Naive B cell (primary cell): Measurements from ENCODE around the gene PLK5. TPM values are rescaled to one million over a fixed set of nuclear protein-coding genes. Genes with fewer than 3 reads are reported as not detected.

Experiments used
- ATAC-seq, 2 donors: fragments of 150-1000 bp; cut with Tn5 transposase; 2 replicates each; pipeline ENCODE4 v1.10.0; 2021; ENCODE audit warnings: low read depth in 2 of 2, mild to moderate bottlenecking in 2 of 2, moderate library complexity in 2 of 2
- DNase-seq: peaks from one replicate; pipeline ENCODE4 v3.0.0; 2022
- H3K27ac Mint-ChIP-seq, 6 donors: one replicate each; pipeline ENCODE4 v1.8.0; 2020 to 2022; ENCODE audit warnings: mild to moderate bottlenecking in 6 of 6, mixed read lengths in 6 of 6, moderate library complexity in 5 of 6, inconsistent platforms in 2 of 6
- H3K27me3 Mint-ChIP-seq, 3 donors: one replicate each; pipeline ENCODE4 v1.8.0; 2021 to 2022; ENCODE audit warnings: mixed read lengths in 3 of 3, mild to moderate bottlenecking in 1 of 3
- H3K36me3 Mint-ChIP-seq, 2 donors: one replicate each; pipeline ENCODE4 v1.8.0; 2020 to 2022; ENCODE audit warnings: mixed read lengths in 2 of 2, inconsistent platforms in 1 of 2, mild to moderate bottlenecking in 1 of 2
- H3K4me1 Mint-ChIP-seq, 3 donors: one replicate each; pipeline ENCODE4 v1.8.0; 2020 to 2022; ENCODE audit warnings: mixed read lengths in 3 of 3, inconsistent platforms in 1 of 3, mild to moderate bottlenecking in 1 of 3, moderate library complexity in 1 of 3
- H3K4me3 Mint-ChIP-seq, 8 donors: one replicate each; pipeline ENCODE4 v1.8.0; 2020 to 2022; ENCODE audit warnings: mild to moderate bottlenecking in 8 of 8, mixed read lengths in 8 of 8, moderate library complexity in 8 of 8, inconsistent platforms in 2 of 8
- H3K9me3 Mint-ChIP-seq, 7 donors: one replicate each; pipeline ENCODE4 v1.8.0; 2020 to 2022; ENCODE audit warnings: mixed read lengths in 7 of 7, mild to moderate bottlenecking in 5 of 7, inconsistent platforms in 2 of 7, moderate library complexity in 1 of 7
- polyA plus RNA-seq, 6 donors: library from polyadenylated mRNA; unstranded; fragments of 300-500 nt; fragmentation: Illumina TruSeq; gene quantifications; one replicate each; pipeline ENCODE4 v1.2.3, GENCODE V29; 2021; ENCODE audit warnings: low read depth in 6 of 6

Gene PLK5
- polyA plus RNA-seq, 6 donors from 2014 or later, result not detected

- Mint-ChIP-seq H3K9me3 (peaks cover 0 to 1% (median 0%) of the 10 kb centered on the region in 7 donors), H3K27ac (no peak overlapping the region), H3K4me3 (no peak overlapping the region), H3K4me1 (peaks cover 4 to 6% (median 4%) of the 10 kb centered on the region in 3 donors), H3K27me3 (peaks cover 3 to 26% (median 24%) of the 10 kb centered on the region in 3 donors), H3K36me3 (no peaks in the 10 kb centered on the region)
- no peak for ATAC-seq
- no peak for DNase-seq
Observed at GRCh38 chr19:1549332-1549945, 25.6 kb downstream of the PLK5 start.

GRCh38 chr19:1551068-1552040 lies 27.5 kb downstream of the PLK5 start:
- Mint-ChIP-seq H3K27me3 (peaks cover 3 to 19% (median 15%) of the 10 kb centered on the region in 3 donors), H3K27ac (no peak overlapping the region), H3K9me3 (no peaks in the 10 kb centered on the region), H3K4me1 (peaks cover under 1 to 1% (median under 1%) of the 10 kb centered on the region in 3 donors), H3K4me3 (no peak overlapping the region), H3K36me3 (no peaks in the 10 kb centered on the region)
- no peak for DNase-seq
- no peak for ATAC-seq

- no peak overlapping the region for H3K27ac Mint-ChIP-seq
- no peak for ATAC-seq
- no peak overlapping the region for H3K4me3 Mint-ChIP-seq
Observed at GRCh38 chr19:1553415-1553814, 29.5 kb downstream of the PLK5 start.

GRCh38 chr19:1554968-1555367 lies 31.1 kb downstream of the PLK5 start:
- H3K36me3 Mint-ChIP-seq, result no peaks in the 10 kb centered on the region
- ATAC-seq (no peak), DNase-seq (no peak)
- H3K4me1 Mint-ChIP-seq, result no peaks in the 10 kb centered on the region
- H3K9me3 Mint-ChIP-seq, result no peaks in the 10 kb centered on the region
- H3K4me3 Mint-ChIP-seq, result no peak overlapping the region
- H3K27ac Mint-ChIP-seq, result no peak overlapping the region
- peaks cover 0 to 10% (median 8%) of the 10 kb centered on the region in 3 donors for H3K27me3 Mint-ChIP-seq

More at GRCh38 chr19:1553415-1553814, 29.5 kb downstream of the PLK5 start:
- no peaks in the 10 kb centered on the region for H3K9me3 Mint-ChIP-seq
- no peak for DNase-seq
- no peaks in the 10 kb centered on the region for H3K4me1 Mint-ChIP-seq
- peaks cover 3 to 16% (median 8%) of the 10 kb centered on the region in 3 donors for H3K27me3 Mint-ChIP-seq
- H3K36me3 Mint-ChIP-seq, result no peaks in the 10 kb centered on the region

- peaks cover 0 to 10% (median 8%) of the 10 kb centered on the region in 3 donors for H3K27me3 Mint-ChIP-seq
- H3K36me3 Mint-ChIP-seq, result no peaks in the 10 kb centered on the region
- DNase-seq (no peak), ATAC-seq (no peak)
- no peaks in the 10 kb centered on the region for H3K9me3 Mint-ChIP-seq
- no peaks in the 10 kb centered on the region for H3K4me1 Mint-ChIP-seq
- no peak overlapping the region for H3K27ac Mint-ChIP-seq
- no peak overlapping the region for H3K4me3 Mint-ChIP-seq
Observed at GRCh38 chr19:1555487-1556389, 31.9 kb downstream of the PLK5 start.

- H3K36me3 Mint-ChIP-seq, result no peaks in the 10 kb centered on the region
- DNase-seq (no peak), ATAC-seq (no peak)
- no peak overlapping the region for H3K4me3 Mint-ChIP-seq
- H3K4me1 Mint-ChIP-seq, result no peaks in the 10 kb centered on the region
- H3K9me3 Mint-ChIP-seq, result no peaks in the 10 kb centered on the region
- H3K27me3 Mint-ChIP-seq, result peaks cover 0 to 10% (median 8%) of the 10 kb centered on the region in 3 donors
- no peak overlapping the region for H3K27ac Mint-ChIP-seq
Observed at GRCh38 chr19:1556390-1557070, 32.7 kb downstream of the PLK5 start.

- no peak for ATAC-seq
Observed at GRCh38 chr19:1558552-1558951, 34.7 kb downstream of the PLK5 start.

GRCh38 chr19:1560286-1560882 lies 36.5 kb downstream of the PLK5 start:
- H3K27me3 Mint-ChIP-seq, result no peaks in the 10 kb centered on the region
- H3K36me3 Mint-ChIP-seq, result no peaks in the 10 kb centered on the region
- H3K9me3 Mint-ChIP-seq, result no peaks in the 10 kb centered on the region
- DNase-seq (no peak), ATAC-seq (no peak)
- no peak overlapping the region for H3K4me3 Mint-ChIP-seq
- H3K4me1 Mint-ChIP-seq, result peaks cover 0 to under 1% (median 0%) of the 10 kb centered on the region in 3 donors
- no peak overlapping the region for H3K27ac Mint-ChIP-seq

More at GRCh38 chr19:1558552-1558951, 34.7 kb downstream of the PLK5 start:
- Mint-ChIP-seq H3K4me1 (no peaks in the 10 kb centered on the region), H3K27me3 (no peaks in the 10 kb centered on the region), H3K27ac (no peak overlapping the region), H3K4me3 (no peak overlapping the region), H3K9me3 (no peaks in the 10 kb centered on the region), H3K36me3 (no peaks in the 10 kb centered on the region)
- DNase-seq, result no peak

- no peaks in the 10 kb centered on the region for H3K27me3 Mint-ChIP-seq
- H3K9me3 Mint-ChIP-seq, result no peaks in the 10 kb centered on the region
- no peak overlapping the region for H3K4me3 Mint-ChIP-seq
- no peaks in the 10 kb centered on the region for H3K36me3 Mint-ChIP-seq
- no peak overlapping the region for H3K27ac Mint-ChIP-seq
- no peak for ATAC-seq
- no peak for DNase-seq
- peaks cover 0 to 2% (median 0%) of the 10 kb centered on the region in 3 donors for H3K4me1 Mint-ChIP-seq
Observed at GRCh38 chr19:1561236-1561842, 37.5 kb downstream of the PLK5 start.

GRCh38 chr19:1563251-1563650 lies 39.4 kb downstream of the PLK5 start:
- Mint-ChIP-seq H3K27ac (peak overlapping the region in 1 of 6 donors; percentile 88), H3K9me3 (no peaks in the 10 kb centered on the region), H3K4me3 (peak overlapping the region in 1 of 8 donors; percentile 19), H3K4me1 (peaks cover 0 to 2% (median 0%) of the 10 kb centered on the region in 3 donors), H3K27me3 (no peaks in the 10 kb centered on the region), H3K36me3 (no peaks in the 10 kb centered on the region)
- ATAC-seq (no peak), DNase-seq (no peak)

GRCh38 chr19:1566392-1567115 lies 42.7 kb downstream of the PLK5 start:
- Mint-ChIP-seq H3K4me1 (peaks cover 12 to 14% (median 14%) of the 10 kb centered on the region in 3 donors), H3K27me3 (peaks cover 6 to 16% (median 13%) of the 10 kb centered on the region in 3 donors), H3K27ac (no peak overlapping the region), H3K9me3 (no peaks in the 10 kb centered on the region), H3K36me3 (no peaks in the 10 kb centered on the region), H3K4me3 (peak overlapping the region in 2 of 8 donors; percentile 30 to 44)
- DNase-seq (no peak), ATAC-seq (no peak)
